ENCODE results near the gene KCNQ5. TPM values are rescaled to one million over a fixed set of nuclear protein-coding genes. Genes with fewer than 3 reads are reported as not detected.

The KCNQ5 gene
- total RNA-seq, 1 experiment from 2014 or later, result 13.9 TPM

DNA sequence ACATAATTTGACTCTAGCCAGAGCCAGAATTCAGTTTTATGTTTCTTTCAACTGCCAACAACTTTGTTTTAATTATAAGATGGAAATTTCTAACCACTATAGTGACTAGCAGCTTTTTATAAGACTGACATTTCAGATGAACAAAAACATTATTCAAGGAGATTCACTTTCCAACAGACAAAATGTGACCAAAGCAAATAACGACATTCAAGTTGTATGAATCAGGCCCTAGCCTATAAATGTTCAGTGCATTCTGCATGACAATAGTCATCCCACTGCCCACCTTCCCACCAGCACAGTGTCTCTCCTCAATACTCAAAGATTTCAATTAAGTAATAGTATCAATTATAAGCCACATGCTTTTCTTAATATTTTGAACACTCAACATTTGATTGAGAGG is 402.7 kb downstream of the KCNQ5 start:
- no peak for DNase-seq (ENCODE audit: low read depth, low spot score)
- in situ Hi-C loops (cut with HindIII; ENCODE audit: low pct_unique_long_range_greater_than_20kb, low sequenced_read_pairs), result no loop called here

DNA sequence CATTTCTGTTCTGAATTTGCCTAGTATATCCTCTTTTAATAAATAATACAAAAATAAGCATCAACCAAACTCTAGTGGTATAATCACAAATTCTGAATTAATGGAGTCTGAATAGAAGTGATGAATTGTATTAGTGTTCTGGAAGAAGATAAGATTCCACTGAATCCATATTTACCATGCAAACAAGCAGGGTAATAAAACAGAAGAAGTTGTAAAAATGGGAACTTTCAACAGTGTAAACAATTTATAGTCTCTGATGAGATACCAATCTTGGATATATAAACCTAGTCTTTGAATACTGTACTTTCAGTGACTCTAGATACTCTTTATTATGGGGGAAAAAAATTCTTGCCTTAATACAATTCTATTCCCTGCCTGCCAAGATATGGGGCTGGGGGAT is 405.8 kb downstream of the KCNQ5 start:
- no peak for DNase-seq (ENCODE audit: low read depth, low spot score)
- in situ Hi-C loops (cut with HindIII; ENCODE audit: low pct_unique_long_range_greater_than_20kb, low sequenced_read_pairs), result no loop called here

DNA sequence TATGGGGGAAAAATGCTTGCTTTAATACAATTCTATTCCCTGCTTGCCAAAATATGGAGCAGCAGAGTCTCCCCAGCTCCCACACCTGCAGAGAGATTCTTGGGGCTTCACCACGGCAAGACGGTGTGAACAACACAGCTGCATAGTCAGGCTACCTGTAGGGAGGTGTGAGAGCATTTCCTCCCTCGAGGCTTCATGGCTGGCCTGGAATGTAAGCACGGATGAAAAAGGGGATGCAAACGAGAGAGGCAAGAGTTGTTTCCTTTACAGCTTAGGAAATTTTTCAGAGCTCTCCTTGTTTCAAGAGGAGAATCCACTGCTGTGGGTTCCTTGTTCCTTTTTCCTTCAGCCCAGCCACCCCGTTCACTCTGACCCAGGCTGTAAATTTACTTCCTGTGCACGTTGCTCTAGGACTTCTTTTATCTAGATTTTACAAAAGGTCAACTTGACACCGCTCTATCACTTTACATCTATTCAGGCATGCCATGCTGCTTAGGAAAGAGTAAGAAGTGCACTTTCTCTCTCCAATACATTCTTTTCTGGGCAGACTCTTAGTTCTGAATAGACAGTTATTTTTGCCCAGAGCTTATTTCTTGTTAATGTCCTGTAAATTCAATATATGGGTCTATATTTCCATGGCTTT is 406.4 kb downstream of the KCNQ5 start:
- in situ Hi-C loops (cut with HindIII; ENCODE audit: low pct_unique_long_range_greater_than_20kb, low sequenced_read_pairs), result no loop called here
- no peak for DNase-seq (ENCODE audit: low read depth, low spot score)

DNA sequence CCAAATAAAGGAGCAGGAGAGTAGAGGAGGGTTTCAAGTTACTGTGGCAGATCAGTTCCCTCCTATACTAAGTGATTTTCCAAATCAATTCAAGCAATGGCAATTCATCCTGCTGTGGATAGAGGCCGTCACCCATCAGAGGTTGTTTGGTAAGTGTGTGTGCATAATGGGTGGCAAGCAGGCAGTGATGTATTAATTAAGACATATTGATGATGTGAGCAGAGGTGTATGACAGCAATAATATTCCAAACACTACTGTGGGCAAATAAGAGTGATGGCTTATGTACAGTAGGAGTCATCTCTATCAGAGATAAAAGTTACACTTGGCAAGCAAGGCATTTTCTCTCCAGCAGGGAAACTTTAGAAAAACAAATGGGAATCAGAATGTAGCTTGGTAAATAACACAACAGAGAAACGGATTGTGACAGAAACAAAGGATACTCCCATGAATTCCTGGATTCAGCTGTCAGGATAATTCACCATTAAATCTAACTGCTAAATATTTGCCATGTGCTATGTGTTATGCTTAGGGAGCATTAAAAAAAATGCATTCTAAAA is 407.1 kb downstream of the KCNQ5 start:
- in situ Hi-C loops (cut with HindIII; ENCODE audit: low pct_unique_long_range_greater_than_20kb, low sequenced_read_pairs), result no loop called here
- no peak for DNase-seq (ENCODE audit: low read depth, low spot score)

DNA sequence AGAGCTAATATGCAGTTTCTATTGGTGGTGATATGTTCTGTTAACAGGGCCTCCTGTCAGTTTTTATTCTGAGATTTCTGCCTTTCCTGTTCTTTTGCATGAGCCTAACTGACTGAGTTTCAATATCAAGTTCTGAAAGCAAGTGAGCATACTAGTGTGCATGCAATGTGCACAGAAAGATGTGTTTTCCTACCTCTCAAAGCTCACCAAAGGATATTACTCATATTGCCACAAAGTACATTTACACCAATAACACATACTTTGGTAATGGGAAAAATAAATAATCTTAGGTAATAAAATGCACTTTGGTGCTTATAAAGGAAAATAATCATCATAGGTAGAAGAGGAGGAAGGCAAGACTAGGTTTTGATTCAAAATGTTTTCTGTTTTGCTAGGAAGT is 408.4 kb downstream of the KCNQ5 start:
- in situ Hi-C loops (cut with HindIII; ENCODE audit: low pct_unique_long_range_greater_than_20kb, low sequenced_read_pairs), result no loop called here
- DNase-seq (ENCODE audit: low read depth, low spot score), result no peak

DNA sequence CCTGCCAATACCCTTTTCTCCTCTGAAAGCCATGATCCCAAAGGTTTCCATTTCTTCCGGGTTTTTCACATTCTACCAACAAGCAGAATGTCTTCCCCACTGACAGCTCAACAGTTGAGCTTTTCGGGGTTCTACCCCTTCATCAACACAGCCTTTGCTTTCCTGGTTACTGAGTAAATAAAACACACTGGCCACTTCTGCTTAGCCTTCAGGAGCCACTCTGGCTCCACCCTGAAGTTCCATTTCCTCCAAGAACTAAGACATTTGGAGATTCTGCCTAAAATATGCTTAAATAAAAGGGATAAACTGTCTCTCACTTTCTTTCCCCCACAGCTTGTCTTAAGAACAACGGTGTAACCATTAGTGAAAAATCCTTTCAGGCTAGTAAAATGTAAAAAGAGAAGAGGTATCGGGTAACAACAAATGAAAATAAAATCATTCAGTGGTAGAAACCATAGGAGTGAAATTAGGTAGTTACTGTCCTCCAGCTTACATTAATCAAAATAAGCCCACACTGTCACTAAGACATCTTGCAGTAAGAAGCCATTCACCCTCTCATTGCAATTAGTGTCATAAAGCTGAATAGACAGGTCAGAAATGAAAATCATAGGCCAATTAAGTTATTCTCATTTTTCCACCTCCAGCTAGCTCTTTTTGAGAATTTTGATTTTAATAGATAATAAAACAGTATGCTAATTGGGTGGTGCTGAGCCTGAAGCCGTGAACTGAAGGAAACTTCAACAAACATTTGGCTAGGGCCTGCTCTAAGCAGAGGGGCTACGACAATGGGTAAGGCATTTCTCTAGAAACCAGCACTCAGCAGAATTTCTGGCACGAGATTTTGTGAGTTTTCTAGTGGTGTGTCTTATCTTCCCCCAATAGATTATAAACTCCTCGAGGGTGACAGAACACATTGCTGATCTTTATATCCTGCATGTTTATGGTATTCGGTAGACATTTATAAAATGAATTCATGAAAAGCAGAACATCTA is 409.2 kb downstream of the KCNQ5 start:
- no peak for DNase-seq (ENCODE audit: low read depth, low spot score)
- in situ Hi-C loops (cut with HindIII; ENCODE audit: low pct_unique_long_range_greater_than_20kb, low sequenced_read_pairs), result no loop called here

DNA sequence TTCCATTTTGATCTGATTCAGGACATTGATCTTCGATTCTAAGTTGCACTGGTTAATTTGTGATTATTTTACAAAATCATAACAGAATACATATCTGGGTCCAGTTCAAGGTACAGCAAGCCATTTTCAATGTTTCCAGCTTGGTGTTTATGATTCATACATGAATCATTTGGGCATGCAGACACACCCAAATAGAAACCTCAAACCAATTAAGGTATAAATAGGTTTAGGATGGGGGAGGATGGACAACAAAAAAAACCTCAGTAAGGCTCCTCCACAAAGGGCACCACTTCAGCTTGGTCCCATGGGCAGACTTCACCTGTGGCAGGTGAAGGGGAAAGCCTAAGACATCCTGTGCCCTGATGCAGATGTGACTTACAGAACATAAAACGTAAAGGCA is 410.7 kb downstream of the KCNQ5 start:
- in situ Hi-C loops (cut with HindIII; ENCODE audit: low pct_unique_long_range_greater_than_20kb, low sequenced_read_pairs), result no loop called here
- DNase-seq (ENCODE audit: low read depth, low spot score), result no peak

DNA sequence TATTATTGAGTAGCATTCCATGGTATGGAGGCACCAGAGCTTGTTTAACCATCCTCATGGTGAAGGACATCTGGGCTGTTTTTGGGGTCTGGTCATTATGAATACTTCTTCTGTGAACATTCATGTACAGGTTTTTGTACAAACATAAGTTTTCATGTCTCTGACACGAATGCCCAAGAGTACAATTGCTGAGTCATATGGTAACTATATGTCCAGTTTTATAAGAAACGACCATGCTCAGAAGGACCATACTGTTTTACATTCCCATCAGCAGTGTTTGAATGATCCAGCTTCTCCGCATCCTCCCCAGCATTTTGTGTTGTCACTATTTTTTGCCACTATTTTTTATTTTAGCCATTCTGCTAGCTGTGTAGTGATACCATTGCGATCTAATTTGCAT is 414.8 kb downstream of the KCNQ5 start:
- in situ Hi-C loops (cut with HindIII; ENCODE audit: low pct_unique_long_range_greater_than_20kb, low sequenced_read_pairs), result no loop called here

DNA sequence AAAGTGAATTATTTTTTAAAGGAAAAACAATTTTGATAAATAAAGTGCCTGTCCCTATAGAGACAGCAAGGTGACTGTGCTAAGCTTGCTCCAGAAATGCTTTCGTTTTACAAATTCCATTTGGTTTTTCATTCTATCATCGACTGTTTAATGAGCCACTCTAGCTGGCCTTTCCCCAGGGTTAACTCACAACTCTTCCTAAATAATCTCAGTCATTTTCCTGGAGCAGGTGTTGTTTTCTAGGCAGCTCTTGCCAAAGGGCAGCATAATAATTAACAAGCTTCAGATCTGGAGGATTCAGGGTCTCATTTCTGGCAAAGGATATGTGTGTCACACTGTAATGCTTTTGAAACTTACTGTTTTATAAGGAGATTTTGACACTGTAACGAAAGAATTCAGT is 419.2 kb downstream of the KCNQ5 start:
- in situ Hi-C loops (cut with HindIII; ENCODE audit: low pct_unique_long_range_greater_than_20kb, low sequenced_read_pairs), result no loop called here

More for the DNA sequence above, 414.8 kb downstream of the KCNQ5 start:
- DNase-seq (ENCODE audit: low read depth, low spot score), result no peak

DNA sequence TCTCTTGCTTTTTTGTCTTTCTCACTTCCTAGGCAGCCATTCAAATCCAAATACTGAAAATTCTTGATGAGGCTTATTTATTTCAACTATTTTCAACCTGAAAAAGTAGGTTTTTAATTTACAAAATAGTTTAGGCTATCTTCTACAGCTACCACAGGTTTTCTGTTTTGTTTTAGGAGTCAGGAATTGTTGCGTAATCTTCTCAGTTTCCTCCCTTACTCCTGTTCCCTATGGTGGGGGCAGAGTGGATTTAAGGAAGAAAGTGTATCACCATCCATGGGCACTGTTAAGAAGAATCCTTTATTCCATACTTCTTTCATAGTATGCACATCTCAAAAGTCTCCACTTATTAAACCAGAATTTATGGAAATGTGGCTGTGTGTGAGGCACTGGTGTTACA is 421.0 kb downstream of the KCNQ5 start:
- in situ Hi-C loops (cut with HindIII; ENCODE audit: low pct_unique_long_range_greater_than_20kb, low sequenced_read_pairs), result no loop called here
- DNase-seq (ENCODE audit: low read depth, low spot score), result no peak

More for the DNA sequence above, 419.2 kb downstream of the KCNQ5 start:
- DNase-seq (ENCODE audit: low read depth, low spot score), result no peak

DNA sequence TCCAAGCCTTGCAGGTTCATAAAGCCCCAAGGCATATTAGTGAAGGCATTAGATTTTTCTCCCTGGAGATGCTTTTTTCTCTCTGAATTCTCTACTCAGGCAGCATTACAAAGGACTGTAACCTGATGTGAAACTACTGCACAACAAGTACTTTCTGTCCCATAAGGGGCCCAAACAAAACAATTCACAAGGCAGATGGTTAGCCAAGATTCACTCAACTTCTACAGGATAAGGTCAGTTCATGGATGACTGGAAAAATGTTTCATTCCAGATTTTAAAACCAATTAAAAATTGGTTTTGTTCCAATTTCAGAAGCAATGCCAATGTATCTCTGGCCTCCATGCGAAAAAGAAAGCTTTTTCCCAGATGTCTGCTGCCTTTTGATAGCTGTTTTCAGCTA is 421.6 kb downstream of the KCNQ5 start:
- DNase-seq (ENCODE audit: low read depth, low spot score), result no peak
- in situ Hi-C loops (cut with HindIII; ENCODE audit: low pct_unique_long_range_greater_than_20kb, low sequenced_read_pairs), result no loop called here

DNA sequence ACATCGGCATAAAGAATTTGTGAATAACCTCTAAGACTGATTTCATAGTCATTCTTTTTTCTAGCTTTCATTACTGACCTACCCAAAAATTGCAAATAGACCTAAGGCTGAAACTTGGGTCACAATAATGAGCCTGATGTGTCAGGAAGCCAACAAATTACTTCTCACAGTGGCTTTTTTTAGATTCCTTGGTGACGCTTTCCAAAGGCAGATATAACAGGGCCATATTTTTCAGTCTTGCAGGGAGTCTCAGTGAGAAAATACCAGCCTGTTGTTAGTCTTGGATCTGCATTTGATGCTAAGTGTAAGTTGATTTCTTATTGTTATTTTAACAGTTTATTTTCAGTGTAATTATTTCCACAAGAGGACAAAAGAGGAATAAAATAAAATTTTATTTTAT is 423.7 kb downstream of the KCNQ5 start:
- DNase-seq (ENCODE audit: low read depth, low spot score), result no peak
- in situ Hi-C loops (cut with HindIII; ENCODE audit: low pct_unique_long_range_greater_than_20kb, low sequenced_read_pairs), result no loop called here

DNA sequence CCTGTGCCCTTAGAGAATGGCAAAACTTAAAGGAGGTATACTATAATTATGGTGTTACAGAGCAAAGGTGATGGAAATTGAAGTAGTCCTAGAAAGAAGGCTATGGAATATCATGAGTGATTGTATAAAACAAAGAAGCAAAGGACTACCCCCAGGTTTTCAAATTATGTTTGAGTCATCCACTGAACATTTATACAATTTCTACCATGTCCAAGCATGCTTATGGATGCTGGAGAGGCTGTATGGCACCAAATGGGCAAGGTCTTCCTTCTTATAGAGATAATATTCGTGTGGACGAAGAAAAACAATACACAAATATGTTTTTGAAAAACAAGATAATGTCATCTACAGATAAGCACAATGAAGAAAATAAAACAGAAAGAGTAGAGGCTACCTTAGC is 425.9 kb downstream of the KCNQ5 start:
- no peak for DNase-seq (ENCODE audit: low read depth, low spot score)
- in situ Hi-C loops (cut with HindIII; ENCODE audit: low pct_unique_long_range_greater_than_20kb, low sequenced_read_pairs), result no loop called here

DNA sequence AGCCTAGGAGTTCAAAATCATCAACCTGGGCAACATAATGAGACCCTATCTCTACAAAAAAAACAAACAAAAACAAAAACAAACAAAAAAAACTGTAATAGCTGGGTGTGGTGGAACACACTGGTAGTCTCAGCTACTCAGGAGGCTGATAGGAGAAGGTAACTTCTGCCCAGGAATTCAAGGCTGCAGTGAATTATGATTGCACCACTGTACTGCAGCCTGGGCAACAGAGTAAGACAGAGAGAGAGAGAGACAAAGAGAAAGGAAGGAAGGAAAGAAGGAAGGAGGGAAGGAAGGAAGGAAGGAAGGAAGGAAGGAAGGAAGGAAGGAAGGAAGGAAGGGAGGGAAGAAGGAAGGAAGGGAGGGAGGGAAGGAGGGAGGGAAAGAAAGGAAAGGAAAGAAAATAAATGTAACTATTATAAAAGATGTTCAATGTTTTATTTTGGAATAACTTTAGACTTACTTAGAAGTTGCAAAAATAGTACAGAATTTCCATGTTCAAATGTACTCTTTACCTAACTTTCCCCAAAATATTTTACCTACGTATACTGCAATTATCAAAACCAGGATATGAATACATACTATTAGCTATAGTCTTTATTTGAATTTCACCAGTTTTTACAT is 428.2 kb downstream of the KCNQ5 start:
- in situ Hi-C loops (cut with HindIII; ENCODE audit: low pct_unique_long_range_greater_than_20kb, low sequenced_read_pairs), result no loop called here
- no peak for DNase-seq (ENCODE audit: low read depth, low spot score)

DNA sequence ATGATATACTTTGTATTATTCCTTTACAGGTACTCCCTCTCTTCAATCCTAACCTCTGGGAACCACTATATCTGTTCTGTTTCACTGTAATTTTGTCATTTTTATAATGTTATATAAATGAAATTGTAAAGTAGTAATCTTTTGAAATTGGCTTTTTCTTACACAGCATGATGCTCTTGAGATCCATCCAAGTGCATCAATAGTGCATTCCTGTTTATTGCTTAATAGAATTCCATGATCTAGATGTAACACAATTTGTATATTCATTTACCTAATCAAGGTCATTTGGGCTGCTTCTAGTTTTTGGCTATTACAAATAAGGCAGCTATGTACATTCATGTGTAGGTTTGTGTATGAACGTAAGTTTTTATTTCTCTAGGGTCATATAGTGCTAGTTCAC is 428.8 kb downstream of the KCNQ5 start:
- DNase-seq (ENCODE audit: low read depth, low spot score), result no peak
- in situ Hi-C loops (cut with HindIII; ENCODE audit: low pct_unique_long_range_greater_than_20kb, low sequenced_read_pairs), result no loop called here

DNA sequence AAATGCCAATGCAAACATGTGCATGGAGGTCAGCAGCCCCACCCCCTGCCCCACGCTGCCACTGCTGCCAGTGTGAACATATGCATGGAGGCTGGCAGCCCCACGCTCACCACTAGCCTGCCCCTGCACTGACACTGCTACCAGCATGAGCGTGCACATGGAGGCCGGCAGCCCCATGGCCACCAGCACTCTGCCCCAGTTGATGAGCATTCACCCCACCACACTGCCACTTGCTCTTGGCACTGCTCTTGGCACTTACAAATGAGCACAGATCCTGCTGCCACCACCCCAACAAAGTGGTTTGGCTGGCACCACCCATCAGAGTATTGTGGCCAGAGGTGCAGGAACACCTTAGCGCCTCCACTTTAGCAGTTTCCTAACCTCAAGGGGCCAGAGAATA is 429.3 kb downstream of the KCNQ5 start:
- in situ Hi-C loops (cut with HindIII; ENCODE audit: low pct_unique_long_range_greater_than_20kb, low sequenced_read_pairs), result no loop called here
- no peak for DNase-seq (ENCODE audit: low read depth, low spot score)

DNA sequence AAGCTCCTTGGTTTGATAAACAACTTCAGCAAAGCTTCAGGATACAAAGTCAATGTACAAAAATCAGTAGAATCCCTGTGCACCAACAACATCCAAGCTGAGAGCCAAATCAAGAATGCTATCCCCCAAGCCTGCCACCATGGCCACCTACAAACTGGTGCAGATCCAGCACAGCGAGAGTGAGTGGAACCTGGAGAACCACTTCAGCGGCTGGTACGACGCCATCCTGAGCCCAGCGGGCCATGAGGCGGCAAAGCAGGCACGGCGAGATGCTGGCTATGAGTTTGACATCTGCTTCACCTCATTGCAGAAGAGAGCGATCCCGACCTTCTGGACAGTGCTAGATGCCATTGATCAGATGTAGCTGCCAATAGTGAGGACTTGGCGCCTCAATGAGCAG is 433.1 kb downstream of the KCNQ5 start:
- in situ Hi-C loops (cut with HindIII; ENCODE audit: low pct_unique_long_range_greater_than_20kb, low sequenced_read_pairs), result no loop called here
- DNase-seq (ENCODE audit: low read depth, low spot score), result no peak

DNA sequence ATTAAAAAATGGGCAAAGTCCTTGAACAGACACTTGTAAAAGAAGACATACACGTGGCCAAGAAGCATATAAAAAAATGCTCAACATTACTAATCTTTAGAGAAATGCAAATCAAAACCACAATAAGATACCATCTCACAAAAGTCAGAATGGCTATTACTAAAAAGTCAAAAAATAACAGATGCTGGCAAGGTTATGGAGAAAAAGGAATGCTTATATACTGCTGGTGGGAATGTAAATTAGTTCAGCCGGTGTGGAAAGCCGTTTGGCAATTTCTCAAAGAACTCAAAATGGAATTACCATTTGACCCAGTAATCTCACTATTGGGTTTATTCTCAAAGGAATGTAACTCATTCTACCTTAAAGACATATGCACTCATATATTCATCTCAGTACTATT is 436.9 kb downstream of the KCNQ5 start:
- in situ Hi-C loops (cut with HindIII; ENCODE audit: low pct_unique_long_range_greater_than_20kb, low sequenced_read_pairs), result no loop called here
- DNase-seq (ENCODE audit: low read depth, low spot score), result no peak

Data from SK-MEL-5 (cell line).